Activated gamma-delta T cell treated with Interleukin-2 at 50 U/mL for 16 hours (primary cell): ENCODE measurements around the gene NOL12.

ENCODE experiments used
- DNase-seq: peaks from one replicate; pipeline ENCODE4 v3.0.0-alpha.2; 2020

Gene NOL12

GRCh38 chr22:37659897-37660708 is 26.0 kb upstream of the NOL12 start:
- no peak for DNase-seq

GRCh38 chr22:37660709-37661045 is 25.5 kb upstream of the NOL12 start:
- no peak for DNase-seq

GRCh38 chr22:37661160-37661924 is 24.8 kb upstream of the NOL12 start:
- peak; percentile 33 for DNase-seq

GRCh38 chr22:37662039-37662438 is 24.1 kb upstream of the NOL12 start:
- DNase-seq = no peak

- DNase-seq = no peak
Measured at GRCh38 chr22:37663521-37664140, 22.5 kb upstream of the NOL12 start.

- DNase-seq = no peak
Measured at GRCh38 chr22:37664249-37665101, 21.7 kb upstream of the NOL12 start.

GRCh38 chr22:37665487-37665886 is 20.7 kb upstream of the NOL12 start:
- DNase-seq = no peak

- DNase-seq = no peak
Measured at GRCh38 chr22:37669586-37669985, 16.6 kb upstream of the NOL12 start.

- no peak for DNase-seq
Measured at GRCh38 chr22:37672206-37672919, 13.8 kb upstream of the NOL12 start.

GRCh38 chr22:37672920-37673455 is 13.2 kb upstream of the NOL12 start:
- no peak for DNase-seq

GRCh38 chr22:37674248-37674647 is 11.9 kb upstream of the NOL12 start:
- DNase-seq = no peak

GRCh38 chr22:37674951-37675929 is 10.9 kb upstream of the NOL12 start, which contains the start of gene LGALS1:
Gene LGALS1, plus strand, starts transcription at chr22:37675636. Its CDS starts 67 bp downstream, at chr22:37675703.
- DNase-seq = peak; percentile 60

GRCh38 chr22:37675930-37676735 is 10.0 kb upstream of the NOL12 start:
- peak; percentile 24 for DNase-seq

GRCh38 chr22:37676736-37677492 is 9.2 kb upstream of the NOL12 start:
- DNase-seq = peak; percentile 95

- DNase-seq = no peak
Measured at GRCh38 chr22:37677493-37677974, 8.6 kb upstream of the NOL12 start.

- DNase-seq = no peak
Measured at GRCh38 chr22:37678372-37678771, 7.8 kb upstream of the NOL12 start.

GRCh38 chr22:37679670-37680069 is 6.5 kb upstream of the NOL12 start:
- no peak for DNase-seq

- no peak for DNase-seq
Measured at GRCh38 chr22:37680191-37680851, 5.8 kb upstream of the NOL12 start.
